OCI-LY7 (cell line): ENCODE measurements around the gene CORO2A. TPM values are rescaled to one million over a fixed set of nuclear protein-coding genes. Genes with fewer than 3 reads are reported as not detected.

Source experiments
- BruUV-seq: library from RNA; stranded (reverse); fragments of 400-500 nt; replicated peaks from 2 replicates; lab custom pipeline; 2021; lab: Mats Ljungman, UMichigan
- CTCF ChIA-PET: fragments of 300-600 bp; sonication (Branson Sonifier 250); formaldehyde crosslinking; loops from one replicate; lab custom pipeline; 2022; ENCODE audit warnings: antibody characterized with exemption; ENCODE audit not compliant: unreplicated experiment; lab: Charles Lee
- POLR2A ChIA-PET: fragments of 300-600 bp; sonication (Branson Sonifier 250); formaldehyde crosslinking; loops from one replicate; lab custom pipeline; 2022; ENCODE audit warnings: antibody characterized with exemption; lab: Charles Lee
- DNase-seq: peaks from one replicate; pipeline ENCODE4 v3.0.0-alpha.2; 2015; ENCODE audit warnings: low spot score
- H2AFZ ChIP-seq: fragments of 200-600 bp; sonication (generic), shearing (Covaris generic); 2 replicates; pipeline ENCODE4 v1.6.1; 2014; ENCODE audit warnings: mild to moderate bottlenecking, antibody characterized with exemption, low read length, moderate library complexity
- H3K27ac ChIP-seq: fragments of 200-600 bp; sonication (generic); 2 replicates; pipeline ENCODE4 v1.5.1; 2014; ENCODE audit warnings: mixed run types, low read depth, mild to moderate bottlenecking, moderate library complexity, low read length, inconsistent platforms; ENCODE audit not compliant: poor library complexity, severe bottlenecking
- H3K36me3 ChIP-seq: fragments of 200-600 bp; sonication (generic); 2 replicates; pipeline ENCODE4 v1.6.1; 2014; ENCODE audit warnings: mild to moderate bottlenecking, antibody characterized with exemption, low read length, moderate library complexity, mixed read lengths; ENCODE audit not compliant: insufficient read depth
- H3K4me1 ChIP-seq: fragments of 200-600 bp; sonication (generic); 2 replicates; pipeline ENCODE4 v1.5.1; 2014; ENCODE audit warnings: mild to moderate bottlenecking, low read length; ENCODE audit not compliant: insufficient read depth, poor library complexity, severe bottlenecking
- H3K4me2 ChIP-seq: fragments of 200-600 bp; sonication (generic); 2 replicates; pipeline ENCODE4 v1.6.1; 2014; ENCODE audit warnings: mild to moderate bottlenecking, low read length
- H3K4me3 ChIP-seq: fragments of 200-600 bp; sonication (generic); 2 replicates; pipeline ENCODE4 v1.5.1; 2014; ENCODE audit warnings: mild to moderate bottlenecking, low read depth, low read length; ENCODE audit not compliant: poor library complexity, severe bottlenecking
- H3K79me2 ChIP-seq: fragments of 200-600 bp; sonication (generic); 2 replicates; pipeline ENCODE4 v1.6.1; 2016; ENCODE audit warnings: low read depth, mild to moderate bottlenecking, low read length, moderate library complexity, mixed read lengths; ENCODE audit not compliant: insufficient read depth
- H3K9me2 ChIP-seq: fragments of 200-600 bp; sonication (generic); 2 replicates; pipeline ENCODE4 v1.6.1; 2016; ENCODE audit warnings: mild to moderate bottlenecking, low read length, mixed read lengths; ENCODE audit not compliant: insufficient read depth
- H3K9me3 ChIP-seq: fragments of 200-600 bp; sonication (generic); 2 replicates; pipeline ENCODE4 v1.6.1; 2014; ENCODE audit warnings: mild to moderate bottlenecking, mixed run types, low read length, mixed read lengths
- H4K20me1 ChIP-seq: fragments of 200-600 bp; sonication (generic); 2 replicates; pipeline ENCODE4 v1.6.1; 2014; ENCODE audit warnings: mild to moderate bottlenecking, antibody characterized with exemption, low read length, moderate library complexity, mixed read lengths; ENCODE audit not compliant: insufficient read depth
- CTCF ChIP-seq: fragments of 200-600 bp; sonication (generic); conservative IDR thresholded peaks from 2 replicates; pipeline ENCODE4 v1.5.1; 2014; ENCODE audit warnings: mild to moderate bottlenecking, antibody characterized with exemption, low read length, moderate library complexity, mixed read lengths
- EZH2phosphoT487 ChIP-seq: fragments of 200-600 bp; sonication (generic); IDR thresholded peaks from 2 replicates; pipeline ENCODE4 v1.6.1; 2018; ENCODE audit warnings: low read depth, borderline replicate concordance, mild to moderate bottlenecking, mixed run types, antibody characterized with exemption, low read length, moderate library complexity, mixed read lengths
- intact Hi-C: fragments of 100-400 bp; cut with micrococcal nuclease; formaldehyde crosslinking; loops from one replicate; pipeline ENCODE4 v1.10.0; 2022; ENCODE audit not compliant: unreplicated experiment
- total RNA-seq, 2 experiments: library from RNA; depleted of rRNA in 1 of 2; stranded (reverse); fragments of >200 nt in 1 of 2; shearing (Covaris generic) in 1 of 2; gene quantifications; 2 replicates each; pipeline ENCODE4 v1.2.3, GENCODE V29; 2014 to 2022

CORO2A gene
- total RNA-seq, 2 experiments from 2014 or later = 1.8 to 3.9 TPM

- no peak for TF ChIP-seq CTCF
- no peak for TF ChIP-seq EZH2phosphoT487
- Histone ChIP-seq H3K27ac (no peak overlapping the region), H3K79me2 (no peaks in the 10 kb centered on the region), H3K36me3 (peaks cover 79% of the 10 kb centered on the region), H3K4me3 (no peak overlapping the region), H3K4me2 (no peak overlapping the region), H2AFZ (no peak overlapping the region), H4K20me1 (no peaks in the 10 kb centered on the region), H3K9me3 (no peaks in the 10 kb centered on the region), H3K9me2 (no peaks in the 10 kb centered on the region), H3K4me1 (no peaks in the 10 kb centered on the region)
- ChIA-PET CTCF (no interaction called here), POLR2A (interaction anchor here (0.7 to 1.3 kb wide), 2 partner anchors 20 to 56 kb away, joined by 3 to 5 read pairs; no protein-coding TSS in a partner anchor)
- BruUV-seq = no TSS peak
- no peak for DNase-seq
- intact Hi-C loops = no loop called here
These were observed 110.8 kb downstream of the CORO2A start for GRCh38 chr9:98081477-98082219.

DNA sequence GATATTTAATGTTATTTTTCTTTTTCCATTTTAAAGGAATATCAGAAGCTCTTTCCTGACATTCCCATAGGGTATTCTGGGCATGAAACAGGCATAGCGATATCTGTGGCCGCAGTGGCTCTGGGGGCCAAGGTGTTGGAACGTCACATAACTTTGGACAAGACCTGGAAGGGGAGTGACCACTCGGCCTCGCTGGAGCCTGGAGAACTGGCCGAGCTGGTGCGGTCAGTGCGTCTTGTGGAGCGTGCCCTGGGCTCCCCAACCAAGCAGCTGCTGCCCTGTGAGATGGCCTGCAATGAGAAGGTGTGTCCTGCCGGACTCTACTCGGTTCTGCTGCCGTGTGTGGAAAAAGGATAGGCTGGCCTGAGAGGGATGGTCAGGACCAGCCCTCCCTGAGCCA lies 111.7 kb downstream of the CORO2A start:
- ChIA-PET CTCF (no interaction called here), POLR2A (interaction anchor here (1.3 kb wide), 1 partner anchor 21 kb away, joined by 5 read pairs; no protein-coding TSS in a partner anchor)
- no peaks in the 10 kb centered on the region for H3K9me2 ChIP-seq
- DNase-seq = no peak
- peaks cover 3% of the 10 kb centered on the region for H3K4me1 ChIP-seq
- no peaks in the 10 kb centered on the region for H3K79me2 ChIP-seq
- intact Hi-C loops = no loop called here
- H3K27ac ChIP-seq = no peak overlapping the region
- BruUV-seq = no TSS peak
- peaks cover 72% of the 10 kb centered on the region for H3K36me3 ChIP-seq
- no peak overlapping the region for H3K4me2 ChIP-seq
- no peak overlapping the region for H3K4me3 ChIP-seq
- H2AFZ ChIP-seq = no peak overlapping the region
- H3K9me3 ChIP-seq = no peaks in the 10 kb centered on the region
- TF ChIP-seq EZH2phosphoT487 (no peak), CTCF (no peak)
- no peaks in the 10 kb centered on the region for H4K20me1 ChIP-seq

GRCh38 chr9:98080326-98080725 lies 112.1 kb downstream of the CORO2A start:
- ChIA-PET POLR2A (interaction anchor here (1.3 kb wide), 1 partner anchor 21 kb away, joined by 5 read pairs; no protein-coding TSS in a partner anchor), CTCF (no interaction called here)
- Histone ChIP-seq H4K20me1 (no peaks in the 10 kb centered on the region), H3K4me1 (peaks cover 6% of the 10 kb centered on the region), H2AFZ (no peak overlapping the region), H3K9me2 (no peaks in the 10 kb centered on the region), H3K4me3 (no peak overlapping the region), H3K79me2 (no peaks in the 10 kb centered on the region), H3K4me2 (no peak overlapping the region), H3K27ac (no peak overlapping the region), H3K36me3 (peaks cover 70% of the 10 kb centered on the region), H3K9me3 (no peaks in the 10 kb centered on the region)
- TF ChIP-seq EZH2phosphoT487 (no peak), CTCF (no peak)
- no TSS peak for BruUV-seq
- intact Hi-C loops = no loop called here
- no peak for DNase-seq
